Erythroblast (primary cell): Measurements from ENCODE around the gene RNASE12.

Source experiments
- GATA1 ChIP-seq: IDR thresholded peaks from 2 replicates; pipeline ENCODE4 v1.6.1; 2011; ENCODE audit warnings: low read depth, mild to moderate bottlenecking, control low read depth, low read length, moderate library complexity
- POLR2A ChIP-seq: IDR thresholded peaks from 2 replicates; pipeline ENCODE4 v1.6.1; 2011; ENCODE audit warnings: mild to moderate bottlenecking, low read length

DNA sequence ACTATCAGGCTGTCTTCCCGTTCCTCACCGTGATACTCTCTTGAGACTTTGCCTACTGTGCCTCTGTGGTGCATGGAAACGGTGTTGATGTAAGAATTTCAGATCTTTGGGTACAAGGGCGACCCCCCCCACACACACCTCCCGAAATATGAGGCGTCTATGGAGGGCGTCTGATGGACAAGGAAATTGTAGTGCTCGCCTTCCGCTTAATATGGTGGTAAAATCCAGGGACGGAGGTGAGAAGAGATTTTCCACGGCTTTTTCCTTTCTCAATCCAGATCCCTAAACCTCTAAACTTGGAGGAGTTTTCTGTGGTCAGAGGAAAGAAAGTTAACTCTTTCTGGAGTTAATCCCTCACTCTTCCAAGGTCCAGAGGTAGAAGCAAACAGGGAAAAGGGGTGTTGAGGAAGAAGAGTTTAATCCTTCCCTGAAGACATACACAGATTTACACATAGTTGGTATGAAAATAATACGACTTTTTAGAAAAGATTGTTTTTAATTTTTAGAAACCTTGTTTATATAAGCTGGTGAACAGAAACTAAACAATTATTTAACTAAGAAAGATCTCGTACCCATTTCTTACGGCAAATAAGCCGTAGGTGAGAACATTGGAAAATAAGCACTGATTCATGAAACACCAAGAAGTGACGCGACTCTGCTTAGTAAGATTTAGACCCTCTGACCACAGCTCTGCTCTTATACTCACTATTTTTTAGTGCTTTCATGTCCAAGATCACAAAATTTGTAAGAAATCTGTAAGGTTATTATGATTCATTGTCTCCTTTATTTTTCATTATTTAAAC is 23.1 kb upstream of the RNASE12 start:
- no peak for TF ChIP-seq POLR2A
- TF ChIP-seq GATA1, result no peak
